Cardiac muscle cell (in vitro differentiated cells and primary cell): Measurements from ENCODE around the gene CALML5. TPM values are rescaled to one million over a fixed set of nuclear protein-coding genes. Genes with fewer than 3 reads are reported as not detected.

Source experiments
- DNase-seq, 2 donors: peaks; one replicate each; pipeline versions ENCODE4 v3.0.0 to v3.0.0-alpha.2; 2010 to 2017; ENCODE audit warnings: low read depth in 1 of 2, low spot score in 1 of 2
- H3K27ac ChIP-seq: fragments of 200-600 bp; sonication (generic); 2 replicates; pipeline ENCODE4 v1.5.1; 2016
- H3K27me3 ChIP-seq: fragments of 200-600 bp; sonication (generic); 2 replicates; pipeline ENCODE4 v1.6.0; 2016; ENCODE audit warnings: control low read depth
- H3K36me3 ChIP-seq: fragments of 200-600 bp; sonication (generic); 2 replicates; pipeline ENCODE4 v1.5.1; 2016; ENCODE audit warnings: control low read depth
- H3K4me1 ChIP-seq: fragments of 200-600 bp; sonication (generic); 2 replicates; pipeline ENCODE4 v1.8.1; 2017; ENCODE audit warnings: low read depth, mild to moderate bottlenecking, mixed run types
- H3K4me3 ChIP-seq: fragments of 200-600 bp; sonication (generic); 2 replicates; pipeline ENCODE4 v1.5.1; 2016; ENCODE audit warnings: mild to moderate bottlenecking
- H3K9me3 ChIP-seq: fragments of 200-600 bp; sonication (generic); 2 replicates; pipeline ENCODE4 v1.5.1; 2017; ENCODE audit warnings: low read depth, mild to moderate bottlenecking, control low read depth
- polyA plus RNA-seq: library from polyadenylated mRNA; unstranded; fragments of >200 nt; fragmentation: Nextera tagmentation; extraction: Ambion mirVana; gene quantifications from 2 replicates; pipeline ENCODE4 v1.2.1, GENCODE V29; 2016
- total RNA-seq: library from RNA; depleted of rRNA; stranded (reverse); fragments of >200 nt; gene quantifications from 2 replicates; pipeline ENCODE4 v1.2.3, GENCODE V29; 2016
- TF ChIP-seq, protein P1 (sequence below): IDR thresholded peaks from 2 replicates; pipeline ENCODE4 v1.5.1; 2012; ENCODE audit warnings: low read depth, mild to moderate bottlenecking, low read length

Gene CALML5
- total and polyA plus RNA-seq, 2 experiments from 2014 or later: not detected

DNA sequence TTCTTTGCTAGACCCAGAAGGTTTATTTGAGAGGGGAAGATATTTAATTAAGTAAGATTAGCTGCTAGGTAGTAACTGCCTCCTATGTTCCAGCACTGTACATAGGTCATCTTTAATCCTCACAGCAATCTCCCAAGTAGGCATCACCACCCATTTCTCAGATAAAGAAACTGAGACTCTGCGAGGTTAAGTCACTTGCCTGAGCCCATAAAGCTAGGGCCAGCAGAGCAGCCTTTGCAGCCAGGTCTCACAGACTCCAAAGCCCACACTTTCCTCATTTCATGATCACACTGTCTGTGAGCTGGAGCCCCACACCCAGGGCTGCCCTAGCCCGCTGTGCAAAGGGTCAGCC lies 46.0 kb upstream of the CALML5 start:
- no peak overlapping the region for H3K4me3 ChIP-seq
- TF ChIP-seq, protein P1, sequence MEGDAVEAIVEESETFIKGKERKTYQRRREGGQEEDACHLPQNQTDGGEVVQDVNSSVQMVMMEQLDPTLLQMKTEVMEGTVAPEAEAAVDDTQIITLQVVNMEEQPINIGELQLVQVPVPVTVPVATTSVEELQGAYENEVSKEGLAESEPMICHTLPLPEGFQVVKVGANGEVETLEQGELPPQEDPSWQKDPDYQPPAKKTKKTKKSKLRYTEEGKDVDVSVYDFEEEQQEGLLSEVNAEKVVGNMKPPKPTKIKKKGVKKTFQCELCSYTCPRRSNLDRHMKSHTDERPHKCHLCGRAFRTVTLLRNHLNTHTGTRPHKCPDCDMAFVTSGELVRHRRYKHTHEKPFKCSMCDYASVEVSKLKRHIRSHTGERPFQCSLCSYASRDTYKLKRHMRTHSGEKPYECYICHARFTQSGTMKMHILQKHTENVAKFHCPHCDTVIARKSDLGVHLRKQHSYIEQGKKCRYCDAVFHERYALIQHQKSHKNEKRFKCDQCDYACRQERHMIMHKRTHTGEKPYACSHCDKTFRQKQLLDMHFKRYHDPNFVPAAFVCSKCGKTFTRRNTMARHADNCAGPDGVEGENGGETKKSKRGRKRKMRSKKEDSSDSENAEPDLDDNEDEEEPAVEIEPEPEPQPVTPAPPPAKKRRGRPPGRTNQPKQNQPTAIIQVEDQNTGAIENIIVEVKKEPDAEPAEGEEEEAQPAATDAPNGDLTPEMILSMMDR: no peak
- H3K27ac ChIP-seq: no peak overlapping the region
- H3K4me1 ChIP-seq: peaks cover 12% of the 10 kb centered on the region
- no peaks in the 10 kb centered on the region for H3K9me3 ChIP-seq
- no peaks in the 10 kb centered on the region for H3K36me3 ChIP-seq
- H3K27me3 ChIP-seq: no peaks in the 10 kb centered on the region
- DNase-seq: no peak

DNA sequence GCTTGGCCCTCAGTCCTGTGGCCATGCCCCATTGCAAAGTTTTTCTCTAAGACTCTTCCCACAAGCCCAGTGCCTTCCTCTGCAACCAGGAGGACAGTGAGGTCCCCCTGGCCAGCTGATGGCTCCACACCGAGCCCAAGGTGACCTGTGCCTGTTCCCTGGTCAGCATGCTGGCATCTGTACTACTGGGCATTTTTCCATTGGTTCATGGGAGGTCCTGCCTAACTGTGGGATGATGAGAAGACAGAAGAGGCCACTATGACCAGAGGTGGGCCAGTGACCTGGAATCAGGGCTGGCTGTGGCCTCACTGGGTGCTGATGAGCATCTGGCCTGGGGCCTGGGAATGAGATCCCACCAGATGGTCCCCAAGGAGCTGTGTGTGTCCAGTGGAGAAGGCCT lies 45.6 kb upstream of the CALML5 start:
- H3K4me3 ChIP-seq: no peak overlapping the region

DNA sequence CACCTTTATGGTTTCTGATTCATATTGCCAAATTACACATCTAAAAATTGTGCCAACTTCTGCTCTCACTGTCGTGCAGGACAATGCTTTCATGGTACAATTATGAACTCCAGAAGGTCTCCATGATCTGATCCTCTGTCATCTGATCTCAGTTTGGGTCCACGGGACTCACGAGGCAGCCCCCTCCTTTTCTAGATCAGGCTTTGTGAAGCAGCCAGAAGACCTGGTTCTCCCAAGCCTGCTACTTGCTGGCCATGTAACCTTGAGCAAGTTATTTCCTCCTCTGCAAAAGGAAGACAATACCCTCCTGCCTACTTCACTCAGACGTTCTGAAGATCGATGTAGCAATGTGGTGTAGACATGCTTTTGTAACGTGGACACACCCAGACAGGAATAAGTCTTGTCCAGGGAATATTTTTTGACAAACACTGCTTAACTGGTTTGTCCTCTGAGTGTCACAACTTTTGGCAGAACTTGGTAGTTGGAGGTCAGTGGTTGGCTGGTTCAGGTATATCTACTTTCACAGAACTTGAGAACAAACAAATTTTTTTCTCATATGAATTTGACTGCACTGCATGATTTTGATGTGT lies 44.9 kb upstream of the CALML5 start:
- Histone ChIP-seq H3K4me3 (no peak overlapping the region), H3K27ac (no peak overlapping the region), H3K27me3 (no peaks in the 10 kb centered on the region), H3K36me3 (no peaks in the 10 kb centered on the region), H3K9me3 (no peaks in the 10 kb centered on the region), H3K4me1 (peaks cover 12% of the 10 kb centered on the region)
- TF ChIP-seq, protein P1: no peak
- no peak for DNase-seq

More for the DNA sequence above, 45.6 kb upstream of the CALML5 start:
- Histone ChIP-seq H3K9me3 (no peaks in the 10 kb centered on the region), H3K36me3 (no peaks in the 10 kb centered on the region), H3K27me3 (no peaks in the 10 kb centered on the region), H3K27ac (no peak overlapping the region), H3K4me1 (peaks cover 12% of the 10 kb centered on the region)
- TF ChIP-seq, protein P1: no peak
- no peak for DNase-seq

DNA sequence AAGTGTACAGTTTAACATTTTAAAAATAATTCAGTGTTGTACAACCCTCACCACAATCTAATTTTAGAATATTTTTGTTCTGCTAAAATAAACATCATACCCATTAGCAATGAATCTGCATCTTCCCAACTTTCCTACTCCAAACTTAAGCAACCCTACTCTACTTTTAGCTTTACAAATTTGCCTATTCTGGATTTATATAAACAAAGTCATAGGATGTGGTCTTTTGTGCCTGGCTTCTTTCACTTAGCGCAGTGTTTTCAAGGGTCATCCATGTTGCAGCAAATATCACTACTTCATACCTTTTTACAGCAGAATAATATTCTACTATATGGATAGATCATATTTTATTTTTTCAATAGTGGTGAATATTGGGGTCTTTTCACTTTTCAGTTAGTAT lies 44.3 kb upstream of the CALML5 start:
- TF ChIP-seq, protein P1: no peak
- Histone ChIP-seq H3K9me3 (no peaks in the 10 kb centered on the region), H3K36me3 (no peaks in the 10 kb centered on the region), H3K27ac (no peak overlapping the region), H3K27me3 (no peaks in the 10 kb centered on the region), H3K4me1 (peaks cover 14% of the 10 kb centered on the region), H3K4me3 (no peak overlapping the region)
- DNase-seq: no peak

DNA sequence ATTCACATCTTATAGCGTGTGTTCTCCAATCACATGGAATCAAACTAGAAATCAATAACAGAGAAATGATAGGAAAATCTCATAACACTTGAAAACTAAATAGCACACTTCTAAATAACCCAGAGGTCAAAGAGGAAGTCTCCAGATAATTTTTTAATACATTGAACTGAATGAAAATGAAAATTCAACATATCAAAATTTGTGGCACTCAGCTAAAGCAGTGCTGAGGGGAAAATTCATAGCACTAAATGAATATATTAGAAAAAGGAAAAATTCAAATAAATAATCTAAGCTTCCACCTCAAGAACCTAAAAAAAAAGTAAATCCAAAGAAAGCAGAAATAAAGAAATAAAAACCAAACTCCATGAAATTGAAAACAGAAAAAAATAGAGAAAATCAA lies 42.7 kb upstream of the CALML5 start:
- Histone ChIP-seq H3K36me3 (no peaks in the 10 kb centered on the region), H3K4me3 (no peak overlapping the region), H3K9me3 (no peaks in the 10 kb centered on the region), H3K27me3 (no peaks in the 10 kb centered on the region), H3K4me1 (peaks cover 5% of the 10 kb centered on the region), H3K27ac (no peak overlapping the region)
- TF ChIP-seq, protein P1: no peak
- DNase-seq: no peak
